Dedifferentiated amniotic fluid mesenchymal stem cell (primary cell): Measurements from ENCODE around the gene CCDC122.

Experiments
- DNase-seq: peaks from one replicate; pipeline ENCODE4 v3.0.0-alpha.2; 2016; ENCODE audit errors: extremely low spot score

The CCDC122 gene

DNA sequence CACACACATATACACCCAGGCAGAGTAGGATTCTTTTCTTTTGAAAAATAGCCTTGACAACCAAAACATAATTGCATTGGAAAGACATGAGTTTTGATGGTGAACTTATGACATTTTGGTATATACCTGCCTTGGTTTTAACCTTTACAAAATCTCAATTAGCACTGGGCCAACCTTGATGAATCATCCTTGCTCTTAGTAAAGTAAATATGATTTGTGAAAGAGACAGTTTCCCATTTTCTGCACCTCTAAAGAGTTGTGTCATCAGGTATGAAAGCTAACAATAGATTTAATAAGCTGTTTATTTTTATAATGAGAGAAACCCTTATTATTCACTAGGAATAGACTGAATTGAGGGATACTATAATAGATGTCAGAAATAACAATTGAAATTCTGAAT lies 77.0 kb downstream of the CCDC122 start:
- no peak for DNase-seq

DNA sequence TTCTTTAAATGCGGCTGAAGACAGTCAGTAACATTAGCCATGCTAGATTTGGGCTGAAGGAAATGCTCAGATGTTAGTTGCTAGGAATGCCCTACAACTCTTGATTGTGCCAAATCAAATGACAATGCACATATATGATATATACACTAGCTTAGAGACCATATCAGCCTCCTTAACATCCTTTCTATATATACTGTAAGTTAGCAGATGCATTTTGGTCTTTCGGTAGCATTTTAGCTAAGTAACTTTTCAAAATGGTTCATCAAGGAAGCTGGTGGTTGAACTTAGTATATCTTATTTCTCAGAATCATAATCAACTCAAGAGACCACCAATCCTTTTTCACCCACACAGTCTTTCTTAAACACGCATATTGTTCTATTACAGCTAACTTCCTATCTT lies 78.7 kb downstream of the CCDC122 start:
- DNase-seq = no peak

DNA sequence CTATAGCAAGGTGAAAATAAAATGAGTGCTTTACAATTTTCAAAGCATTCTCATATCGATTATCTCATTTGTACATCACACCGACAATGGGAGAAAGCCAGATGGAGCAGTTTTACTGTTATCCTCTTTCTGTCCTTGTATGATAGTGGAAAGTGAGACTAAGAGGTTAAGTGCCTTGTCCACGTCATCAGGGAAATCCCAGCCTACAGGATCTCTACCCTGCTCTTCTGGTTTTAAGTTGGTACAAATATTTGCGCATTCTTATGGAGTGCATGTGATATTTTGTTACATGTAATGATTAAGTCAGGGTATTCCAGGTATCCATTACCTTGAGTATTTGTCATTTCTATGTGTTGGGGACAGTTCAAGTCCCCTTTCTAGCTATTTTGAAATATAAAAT lies 80.3 kb downstream of the CCDC122 start:
- no peak for DNase-seq

DNA sequence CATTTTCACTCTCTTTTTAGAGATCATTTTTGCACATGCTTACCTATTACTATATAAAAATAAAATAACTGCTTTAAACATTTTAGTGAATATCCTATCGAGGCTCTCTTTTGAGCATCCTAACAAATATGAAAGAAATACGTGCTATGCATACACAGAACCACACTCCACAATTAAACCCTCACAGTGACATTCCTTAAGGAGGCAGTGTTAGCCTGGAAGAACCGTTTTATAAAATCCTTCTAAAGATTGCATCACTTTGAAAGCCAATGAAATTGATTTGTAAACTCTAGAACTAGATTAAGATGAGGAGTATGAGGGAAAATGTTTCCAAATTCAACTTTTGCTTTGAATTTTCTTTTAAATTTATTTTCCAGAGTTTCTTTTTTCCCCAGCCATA lies 81.7 kb downstream of the CCDC122 start:
- DNase-seq = peak; percentile 24

DNA sequence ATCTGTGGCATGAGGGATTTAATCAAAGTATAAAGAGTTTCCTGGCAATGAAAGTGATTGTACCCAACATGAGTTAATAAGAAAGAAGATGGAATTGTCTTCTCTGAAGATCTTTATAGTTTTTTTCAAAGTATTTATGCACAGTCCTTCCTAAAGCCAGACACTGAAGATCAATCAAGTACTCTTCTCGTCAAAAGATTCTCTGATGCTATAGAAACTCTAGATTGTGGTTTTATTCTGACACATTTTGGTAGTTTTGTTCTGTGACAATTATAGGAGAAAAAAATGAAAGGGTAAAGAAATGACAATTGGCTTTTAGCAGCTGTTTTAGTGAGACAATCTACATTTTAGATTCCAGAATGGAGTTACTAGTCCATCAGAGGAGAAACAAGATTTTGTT lies 82.4 kb downstream of the CCDC122 start:
- DNase-seq = no peak

DNA sequence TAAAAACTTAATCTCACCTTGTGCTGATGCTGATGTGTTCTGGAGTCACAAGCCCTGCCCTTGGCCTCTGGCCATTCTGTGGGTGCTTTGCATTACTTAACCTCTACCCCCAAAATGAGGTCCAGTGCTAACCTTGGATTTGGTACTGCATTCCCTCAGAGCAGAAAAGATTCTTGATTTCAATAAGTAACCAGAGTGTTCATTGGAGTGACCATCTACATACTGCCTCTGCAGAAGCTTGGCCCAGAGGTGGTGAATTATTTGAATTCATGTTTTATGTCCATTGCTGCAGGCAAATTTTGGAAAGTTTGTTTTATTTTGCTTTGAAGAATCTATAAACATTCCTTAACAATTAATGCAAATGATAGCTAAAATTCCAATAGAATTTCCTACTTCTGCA lies 85.1 kb downstream of the CCDC122 start:
- no peak for DNase-seq

DNA sequence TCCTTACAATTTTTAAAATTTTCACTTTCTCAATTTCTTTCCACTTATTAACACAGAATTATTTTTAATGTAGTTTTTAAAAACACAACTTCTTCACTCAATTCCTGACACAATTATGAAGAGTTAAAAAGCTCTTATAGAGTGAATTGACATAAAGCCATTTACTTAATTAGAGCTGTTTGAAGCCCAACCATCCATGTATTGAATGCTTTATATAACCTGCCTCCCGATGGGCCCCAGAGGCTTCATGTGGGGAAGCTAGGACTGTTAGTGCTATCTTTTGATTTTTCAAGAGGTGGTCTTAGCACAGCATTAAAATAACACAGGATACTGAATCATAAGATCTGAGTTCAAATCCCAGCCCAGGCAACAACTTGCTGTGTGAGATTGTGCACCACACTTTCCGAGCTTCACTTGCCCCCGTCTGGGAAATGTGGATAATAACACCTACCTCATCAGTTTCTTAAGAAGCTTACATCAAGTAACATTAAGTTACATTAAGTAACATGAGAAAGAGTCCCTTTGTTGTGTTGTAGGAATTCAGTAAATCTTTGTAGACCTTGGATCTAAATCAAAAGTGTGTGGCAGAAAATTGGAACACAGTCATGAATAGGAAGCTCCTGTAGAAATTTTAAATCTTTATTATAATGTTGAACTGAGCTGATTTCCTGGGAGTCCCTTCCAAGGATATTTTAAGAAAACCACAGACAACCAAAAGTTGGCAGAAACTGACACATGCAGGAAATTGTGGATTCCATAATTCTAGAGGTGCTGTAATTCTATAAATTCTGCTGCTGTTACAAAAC lies 87.3 kb downstream of the CCDC122 start:
- no peak for DNase-seq

DNA sequence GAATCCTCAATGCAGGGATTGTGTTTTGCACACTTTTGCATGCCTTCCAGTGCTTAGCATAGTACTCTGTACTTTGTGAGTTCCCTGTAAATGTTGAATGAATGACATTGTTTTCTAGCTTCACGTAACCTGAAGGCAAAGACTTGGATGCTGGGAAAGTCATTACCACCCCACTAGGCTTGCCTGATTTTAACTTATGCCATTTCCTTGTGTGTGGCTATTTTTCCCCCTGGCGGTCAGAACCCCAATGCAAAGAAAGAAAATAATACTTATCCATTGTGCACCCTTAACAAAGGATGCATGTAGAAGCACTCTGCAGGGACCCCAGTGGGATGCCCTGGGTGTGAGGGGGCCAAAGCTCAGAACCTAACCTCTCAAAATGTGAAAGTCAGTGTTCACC lies 91.5 kb downstream of the CCDC122 start:
- no peak for DNase-seq

DNA sequence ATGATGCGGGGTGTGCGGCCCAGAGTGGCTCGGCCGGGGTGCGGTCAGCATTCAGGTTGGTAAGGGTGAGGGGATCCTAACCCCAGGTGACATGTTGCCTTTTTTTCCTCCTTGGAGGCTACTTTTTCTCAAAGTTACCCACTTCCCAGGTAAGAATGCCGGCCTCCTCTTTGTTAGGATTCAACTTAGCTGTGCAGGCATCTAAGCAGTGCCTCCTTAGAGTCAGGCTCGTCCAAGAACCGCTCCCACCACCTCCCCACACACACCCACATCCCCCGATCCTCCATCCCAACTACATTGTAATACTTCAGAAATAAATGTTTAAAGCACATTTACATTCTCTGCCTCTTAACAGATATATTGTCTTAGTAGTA lies 92.0 kb downstream of the CCDC122 start:
- no peak for DNase-seq

DNA sequence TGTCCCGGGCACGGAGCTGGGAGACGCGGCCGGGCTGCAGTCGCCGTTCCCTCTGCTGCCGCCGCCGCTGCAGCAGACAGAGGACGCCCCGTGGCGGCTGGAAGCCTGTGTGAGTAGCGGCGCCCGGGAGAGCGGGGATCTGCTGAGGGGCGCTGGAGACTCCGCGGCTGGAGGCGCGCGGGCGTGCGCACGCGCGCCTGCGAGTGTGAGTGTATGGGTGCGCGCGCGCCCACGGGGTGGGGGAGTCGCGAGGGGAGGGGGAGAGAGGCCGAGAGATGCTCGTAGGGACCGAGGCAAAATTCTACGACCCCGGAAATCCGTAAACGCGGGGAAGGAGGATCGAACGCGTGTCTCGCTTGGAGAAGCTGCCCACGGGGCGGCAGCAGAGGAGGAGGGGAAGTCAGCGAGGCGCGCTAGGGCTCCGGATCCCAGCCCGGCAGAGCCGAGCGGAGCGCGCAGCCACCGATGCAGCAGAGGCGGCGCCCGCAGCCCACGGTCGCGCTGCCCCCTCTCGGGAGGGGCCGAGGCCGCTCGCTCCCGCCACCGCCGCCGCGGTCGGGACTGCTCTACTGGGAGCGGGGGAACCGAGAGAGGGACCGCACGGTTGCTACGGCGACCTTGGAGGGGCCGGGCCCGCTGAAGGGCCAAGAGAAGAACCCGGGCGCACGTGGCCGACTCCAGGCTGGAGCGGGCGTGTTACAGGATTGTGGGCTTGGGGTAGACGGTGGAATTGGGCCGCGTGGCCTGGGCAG lies 92.6 kb downstream of the CCDC122 start, which contains the start of gene ENOX1:
ENOX1 (minus strand) TSS at position 207 of the 752 bp plus-strand sequence.
- DNase-seq = peak; percentile 74

DNA sequence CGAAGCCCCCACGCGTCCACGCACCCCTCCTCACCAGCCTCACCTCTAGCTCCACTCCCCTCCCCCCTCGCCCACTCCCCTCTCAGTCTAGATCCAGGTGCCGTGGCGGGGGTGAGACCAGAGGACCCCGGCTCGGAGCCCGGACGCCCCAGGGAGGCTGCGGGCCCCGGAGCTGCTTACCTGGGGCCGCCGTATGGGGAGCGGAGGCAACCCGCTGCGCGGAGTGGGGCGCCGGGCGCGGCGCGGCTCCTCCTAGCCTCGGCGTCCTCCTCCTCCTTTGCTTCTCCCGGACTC lies 93.1 kb downstream of the CCDC122 start:
- DNase-seq = no peak
